ENCODE measurements around the gene KCNAB1. TPM values are rescaled to one million over a fixed set of nuclear protein-coding genes. Genes with fewer than 3 reads are reported as not detected.

KCNAB1 gene
- total and polyA plus RNA-seq, 10 of the 15 experiments (the other 5 are each of a cell fraction or from before 2014, with no cell fraction given) = 0.11 to 0.69 (median 0.43) TPM; not detected in 6

- TF ChIP-seq, protein P1, sequence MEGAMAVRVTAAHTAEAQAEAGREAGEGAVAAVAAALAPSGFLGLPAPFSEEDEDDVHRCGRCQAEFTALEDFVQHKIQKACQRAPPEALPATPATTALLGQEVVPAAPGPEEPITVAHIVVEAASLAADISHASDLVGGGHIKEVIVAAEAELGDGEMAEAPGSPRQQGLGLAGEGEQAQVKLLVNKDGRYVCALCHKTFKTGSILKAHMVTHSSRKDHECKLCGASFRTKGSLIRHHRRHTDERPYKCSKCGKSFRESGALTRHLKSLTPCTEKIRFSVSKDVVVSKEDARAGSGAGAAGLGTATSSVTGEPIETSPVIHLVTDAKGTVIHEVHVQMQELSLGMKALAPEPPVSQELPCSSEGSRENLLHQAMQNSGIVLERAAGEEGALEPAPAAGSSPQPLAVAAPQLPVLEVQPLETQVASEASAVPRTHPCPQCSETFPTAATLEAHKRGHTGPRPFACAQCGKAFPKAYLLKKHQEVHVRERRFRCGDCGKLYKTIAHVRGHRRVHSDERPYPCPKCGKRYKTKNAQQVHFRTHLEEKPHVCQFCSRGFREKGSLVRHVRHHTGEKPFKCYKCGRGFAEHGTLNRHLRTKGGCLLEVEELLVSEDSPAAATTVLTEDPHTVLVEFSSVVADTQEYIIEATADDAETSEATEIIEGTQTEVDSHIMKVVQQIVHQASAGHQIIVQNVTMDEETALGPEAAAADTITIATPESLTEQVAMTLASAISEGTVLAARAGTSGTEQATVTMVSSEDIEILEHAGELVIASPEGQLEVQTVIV (IDR thresholded peaks at IDR 0.05; ENCODE audit: borderline replicate concordance, partially characterized antibody) = no peak
- no peak for TF ChIP-seq BMI1 (IDR thresholded peaks at IDR 0.05; ENCODE audit: borderline replicate concordance)
Measured at GRCh38 chr3:156131241-156131640, 10.9 kb downstream of the KCNAB1 start (continued).

DNA sequence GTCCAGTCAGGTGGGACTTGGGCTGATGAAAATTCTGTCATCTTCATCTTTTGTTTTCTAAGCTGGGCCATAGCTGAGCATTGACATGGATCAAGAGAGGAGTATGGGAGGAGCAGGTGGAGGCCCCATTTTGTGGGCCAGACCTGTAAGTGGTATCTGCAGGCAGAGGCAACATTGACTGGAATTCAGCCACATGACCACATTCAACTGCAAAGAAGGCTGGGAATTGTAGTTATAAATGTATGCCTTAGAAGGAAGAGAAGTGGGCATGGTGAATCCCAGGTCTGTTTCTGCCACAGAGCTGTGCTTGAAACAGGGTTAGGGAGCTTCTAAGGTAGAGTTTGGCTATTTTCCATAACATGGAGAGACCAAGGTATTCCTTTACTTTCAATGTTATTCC is 11.4 kb downstream of the KCNAB1 start:
- no peak overlapping the region for H3K4me3 ChIP-seq
- SMC1A ChIA-PET (ENCODE audit: uncharacterized antibody, unreplicated experiment) = interaction anchor here (1.1 to 1.4 kb wide), 2 partner anchors 10 to 11 kb away, joined by 3 to 4 read pairs; no protein-coding TSS in a partner anchor
- H3K9ac ChIP-seq (ENCODE audit: control insufficient read depth, insufficient read depth, low read length) = no peak overlapping the region
- H3K79me2 ChIP-seq (ENCODE audit: control insufficient read depth, insufficient read depth, low read length) = no peaks in the 10 kb centered on the region
- no peak overlapping the region for H2AFZ ChIP-seq (ENCODE audit: control insufficient read depth, low read depth, low read length)
- H3K27ac ChIP-seq (ENCODE audit: control insufficient read depth, insufficient read depth) = no peak overlapping the region
- intact Hi-C loops (cut with micrococcal nuclease; ENCODE audit: unreplicated experiment) = no loop called here
- POLR2A ChIA-PET = no interaction called here
- no peaks in the 10 kb centered on the region for H3K9me3 ChIP-seq (replicated peaks; ENCODE audit: control insufficient read depth, insufficient read depth, low read length)
- CTCF ChIA-PET = interaction anchor here (0.9 to 1.6 kb wide), 3 partner anchors 10 to 326 kb away, joined by 3 to 5 read pairs (median 3); partner anchors contain the start of gene C3orf33
- no peak for DNase-seq (ENCODE audit: low read depth, low spot score)
- RAD21 ChIA-PET (ENCODE audit: unreplicated experiment) = interaction anchor here (0.7 kb wide), 1 partner anchor 17 kb away, joined by 3 read pairs; no protein-coding TSS in a partner anchor
- no peaks in the 10 kb centered on the region for H3K36me3 ChIP-seq (ENCODE audit: control insufficient read depth in 2 of 2, insufficient read depth in 2 of 2, low read length in 1 of 2)
- FAIRE-seq = no peak
- no peak for ATAC-seq
- no peak overlapping the region for H3K4me2 ChIP-seq (ENCODE audit: control insufficient read depth, insufficient read depth)
- no TSS peak for BruUV-seq (replicated peaks)
- H3K4me1 ChIP-seq (ENCODE audit: control insufficient read depth, insufficient read depth, low read length) = no peaks in the 10 kb centered on the region
- no peak for TF ChIP-seq IRF3 (IDR thresholded peaks at IDR 0.05)
- TF ChIP-seq, protein P2, sequence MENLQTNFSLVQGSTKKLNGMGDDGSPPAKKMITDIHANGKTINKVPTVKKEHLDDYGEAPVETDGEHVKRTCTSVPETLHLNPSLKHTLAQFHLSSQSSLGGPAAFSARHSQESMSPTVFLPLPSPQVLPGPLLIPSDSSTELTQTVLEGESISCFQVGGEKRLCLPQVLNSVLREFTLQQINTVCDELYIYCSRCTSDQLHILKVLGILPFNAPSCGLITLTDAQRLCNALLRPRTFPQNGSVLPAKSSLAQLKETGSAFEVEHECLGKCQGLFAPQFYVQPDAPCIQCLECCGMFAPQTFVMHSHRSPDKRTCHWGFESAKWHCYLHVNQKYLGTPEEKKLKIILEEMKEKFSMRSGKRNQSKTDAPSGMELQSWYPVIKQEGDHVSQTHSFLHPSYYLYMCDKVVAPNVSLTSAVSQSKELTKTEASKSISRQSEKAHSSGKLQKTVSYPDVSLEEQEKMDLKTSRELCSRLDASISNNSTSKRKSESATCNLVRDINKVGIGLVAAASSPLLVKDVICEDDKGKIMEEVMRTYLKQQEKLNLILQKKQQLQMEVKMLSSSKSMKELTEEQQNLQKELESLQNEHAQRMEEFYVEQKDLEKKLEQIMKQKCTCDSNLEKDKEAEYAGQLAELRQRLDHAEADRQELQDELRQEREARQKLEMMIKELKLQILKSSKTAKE (IDR thresholded peaks at IDR 0.05; ENCODE audit: low read depth, poor library complexity, severe bottlenecking) = no peak
- TF ChIP-seq, protein P3, sequence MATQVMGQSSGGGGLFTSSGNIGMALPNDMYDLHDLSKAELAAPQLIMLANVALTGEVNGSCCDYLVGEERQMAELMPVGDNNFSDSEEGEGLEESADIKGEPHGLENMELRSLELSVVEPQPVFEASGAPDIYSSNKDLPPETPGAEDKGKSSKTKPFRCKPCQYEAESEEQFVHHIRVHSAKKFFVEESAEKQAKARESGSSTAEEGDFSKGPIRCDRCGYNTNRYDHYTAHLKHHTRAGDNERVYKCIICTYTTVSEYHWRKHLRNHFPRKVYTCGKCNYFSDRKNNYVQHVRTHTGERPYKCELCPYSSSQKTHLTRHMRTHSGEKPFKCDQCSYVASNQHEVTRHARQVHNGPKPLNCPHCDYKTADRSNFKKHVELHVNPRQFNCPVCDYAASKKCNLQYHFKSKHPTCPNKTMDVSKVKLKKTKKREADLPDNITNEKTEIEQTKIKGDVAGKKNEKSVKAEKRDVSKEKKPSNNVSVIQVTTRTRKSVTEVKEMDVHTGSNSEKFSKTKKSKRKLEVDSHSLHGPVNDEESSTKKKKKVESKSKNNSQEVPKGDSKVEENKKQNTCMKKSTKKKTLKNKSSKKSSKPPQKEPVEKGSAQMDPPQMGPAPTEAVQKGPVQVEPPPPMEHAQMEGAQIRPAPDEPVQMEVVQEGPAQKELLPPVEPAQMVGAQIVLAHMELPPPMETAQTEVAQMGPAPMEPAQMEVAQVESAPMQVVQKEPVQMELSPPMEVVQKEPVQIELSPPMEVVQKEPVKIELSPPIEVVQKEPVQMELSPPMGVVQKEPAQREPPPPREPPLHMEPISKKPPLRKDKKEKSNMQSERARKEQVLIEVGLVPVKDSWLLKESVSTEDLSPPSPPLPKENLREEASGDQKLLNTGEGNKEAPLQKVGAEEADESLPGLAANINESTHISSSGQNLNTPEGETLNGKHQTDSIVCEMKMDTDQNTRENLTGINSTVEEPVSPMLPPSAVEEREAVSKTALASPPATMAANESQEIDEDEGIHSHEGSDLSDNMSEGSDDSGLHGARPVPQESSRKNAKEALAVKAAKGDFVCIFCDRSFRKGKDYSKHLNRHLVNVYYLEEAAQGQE (IDR thresholded peaks at IDR 0.05; ENCODE audit: low read depth, low read length) = no peak
- no peak for TF ChIP-seq LARP7 (IDR thresholded peaks at IDR 0.05)
- TF ChIP-seq SIN3A (IDR thresholded peaks at IDR 0.05; ENCODE audit: low read depth, low read length) = no peak
- H4K20me1 ChIP-seq (ENCODE audit: control insufficient read depth, insufficient read depth) = no peaks in the 10 kb centered on the region
- H3K27me3 ChIP-seq (replicated peaks in 1 of 2; ENCODE audit: control insufficient read depth in 2 of 2, insufficient read depth in 2 of 2, low read length in 1 of 2) = peaks cover 2 to 4% of the 10 kb centered on the region in 2 experiments; a peak in 1 of 4 replicates
- in situ Hi-C loops (cut with MboI) = no loop called here
